KOPT-K1 (cell line): Measurements from ENCODE around the gene APOA5.

Experiments used
- H3K27ac ChIP-seq: fragments of 200-600 bp; sonication (generic); 2 replicates; pipeline ENCODE4 v1.5.1; 2016; ENCODE audit warnings: antibody characterized with exemption, mild to moderate bottlenecking, low read depth, low read length; ENCODE audit not compliant: poor library complexity, severe bottlenecking
- H3K36me3 ChIP-seq: fragments of 200-600 bp; sonication (generic); 2 replicates; pipeline ENCODE4 v1.5.1; 2017; ENCODE audit warnings: antibody characterized with exemption, mild to moderate bottlenecking, low read length, moderate library complexity; ENCODE audit not compliant: insufficient read depth
- H3K9me3 ChIP-seq: fragments of 200-600 bp; sonication (generic); 2 replicates; pipeline ENCODE4 v1.5.1; 2017; ENCODE audit warnings: antibody characterized with exemption, low read length, mild to moderate bottlenecking; ENCODE audit not compliant: insufficient read depth, poor library complexity, severe bottlenecking

Gene APOA5

DNA sequence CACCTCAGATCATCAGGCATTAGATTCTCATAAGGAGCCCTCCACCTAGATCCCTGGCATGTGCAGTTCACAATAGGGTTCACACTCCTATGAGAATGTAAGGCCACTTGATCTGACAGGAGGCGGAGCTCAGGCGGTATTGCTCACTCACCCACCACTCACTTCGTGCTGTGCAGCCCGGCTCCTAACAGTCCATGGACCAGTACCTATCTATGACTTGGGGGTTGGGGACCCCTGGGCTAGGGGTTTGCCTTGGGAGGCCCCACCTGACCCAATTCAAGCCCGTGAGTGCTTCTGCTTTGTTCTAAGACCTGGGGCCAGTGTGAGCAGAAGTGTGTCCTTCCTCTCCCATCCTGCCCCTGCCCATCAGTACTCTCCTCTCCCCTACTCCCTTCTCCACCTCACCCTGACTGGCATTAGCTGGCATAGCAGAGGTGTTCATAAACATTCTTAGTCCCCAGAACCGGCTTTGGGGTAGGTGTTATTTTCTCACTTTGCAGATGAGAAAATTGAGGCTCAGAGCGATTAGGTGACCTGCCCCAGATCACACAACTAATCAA is 40.2 kb upstream of the APOA5 start:
- no peaks in the 10 kb centered on the region for H3K9me3 ChIP-seq
- no peak overlapping the region for H3K27ac ChIP-seq
- no peaks in the 10 kb centered on the region for H3K36me3 ChIP-seq

DNA sequence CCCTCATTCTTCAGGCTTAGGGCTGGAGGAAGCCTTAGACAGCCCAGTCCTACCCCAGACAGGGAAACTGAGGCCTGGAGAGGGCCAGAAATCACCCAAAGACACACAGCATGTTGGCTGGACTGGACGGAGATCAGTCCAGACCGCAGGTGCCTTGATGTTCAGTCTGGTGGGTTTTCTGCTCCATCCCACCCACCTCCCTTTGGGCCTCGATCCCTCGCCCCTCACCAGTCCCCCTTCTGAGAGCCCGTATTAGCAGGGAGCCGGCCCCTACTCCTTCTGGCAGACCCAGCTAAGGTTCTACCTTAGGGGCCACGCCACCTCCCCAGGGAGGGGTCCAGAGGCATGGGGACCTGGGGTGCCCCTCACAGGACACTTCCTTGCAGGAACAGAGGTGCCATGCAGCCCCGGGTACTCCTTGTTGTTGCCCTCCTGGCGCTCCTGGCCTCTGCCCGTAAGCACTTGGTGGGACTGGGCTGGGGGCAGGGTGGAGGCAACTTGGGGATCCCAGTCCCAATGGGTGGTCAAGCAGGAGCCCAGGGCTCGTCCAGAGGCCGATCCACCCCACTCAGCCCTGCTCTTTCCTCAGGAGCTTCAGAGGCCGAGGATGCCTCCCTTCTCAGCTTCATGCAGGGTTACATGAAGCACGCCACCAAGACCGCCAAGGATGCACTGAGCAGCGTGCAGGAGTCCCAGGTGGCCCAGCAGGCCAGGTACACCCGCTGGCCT is 38.7 kb upstream of the APOA5 start:
- no peaks in the 10 kb centered on the region for H3K36me3 ChIP-seq
- no peak overlapping the region for H3K27ac ChIP-seq
- no peaks in the 10 kb centered on the region for H3K9me3 ChIP-seq

DNA sequence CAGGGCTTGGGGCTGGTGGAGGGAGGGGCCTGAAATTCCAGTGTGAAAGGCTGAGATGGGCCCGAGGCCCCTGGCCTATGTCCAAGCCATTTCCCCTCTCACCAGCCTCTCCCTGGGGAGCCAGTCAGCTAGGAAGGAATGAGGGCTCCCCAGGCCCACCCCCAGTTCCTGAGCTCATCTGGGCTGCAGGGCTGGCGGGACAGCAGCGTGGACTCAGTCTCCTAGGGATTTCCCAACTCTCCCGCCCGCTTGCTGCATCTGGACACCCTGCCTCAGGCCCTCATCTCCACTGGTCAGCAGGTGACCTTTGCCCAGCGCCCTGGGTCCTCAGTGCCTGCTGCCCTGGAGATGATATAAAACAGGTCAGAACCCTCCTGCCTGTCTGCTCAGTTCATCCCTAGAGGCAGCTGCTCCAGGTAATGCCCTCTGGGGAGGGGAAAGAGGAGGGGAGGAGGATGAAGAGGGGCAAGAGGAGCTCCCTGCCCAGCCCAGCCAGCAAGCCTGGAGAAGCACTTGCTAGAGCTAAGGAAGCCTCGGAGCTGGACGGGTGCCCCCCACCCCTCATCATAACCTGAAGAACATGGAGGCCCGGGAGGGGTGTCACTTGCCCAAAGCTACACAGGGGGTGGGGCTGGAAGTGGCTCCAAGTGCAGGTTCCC is 38.0 kb upstream of the APOA5 start, which contains the start of gene APOC3:
TSS of gene APOC3 (plus strand) at position 383 of the 659 bp plus-strand sequence. CDS start 676 bp downstream, outside the sequence.
- H3K9me3 ChIP-seq: no peaks in the 10 kb centered on the region
- H3K36me3 ChIP-seq: no peaks in the 10 kb centered on the region
- no peak within 1 kb of the TSS for H3K27ac ChIP-seq

DNA sequence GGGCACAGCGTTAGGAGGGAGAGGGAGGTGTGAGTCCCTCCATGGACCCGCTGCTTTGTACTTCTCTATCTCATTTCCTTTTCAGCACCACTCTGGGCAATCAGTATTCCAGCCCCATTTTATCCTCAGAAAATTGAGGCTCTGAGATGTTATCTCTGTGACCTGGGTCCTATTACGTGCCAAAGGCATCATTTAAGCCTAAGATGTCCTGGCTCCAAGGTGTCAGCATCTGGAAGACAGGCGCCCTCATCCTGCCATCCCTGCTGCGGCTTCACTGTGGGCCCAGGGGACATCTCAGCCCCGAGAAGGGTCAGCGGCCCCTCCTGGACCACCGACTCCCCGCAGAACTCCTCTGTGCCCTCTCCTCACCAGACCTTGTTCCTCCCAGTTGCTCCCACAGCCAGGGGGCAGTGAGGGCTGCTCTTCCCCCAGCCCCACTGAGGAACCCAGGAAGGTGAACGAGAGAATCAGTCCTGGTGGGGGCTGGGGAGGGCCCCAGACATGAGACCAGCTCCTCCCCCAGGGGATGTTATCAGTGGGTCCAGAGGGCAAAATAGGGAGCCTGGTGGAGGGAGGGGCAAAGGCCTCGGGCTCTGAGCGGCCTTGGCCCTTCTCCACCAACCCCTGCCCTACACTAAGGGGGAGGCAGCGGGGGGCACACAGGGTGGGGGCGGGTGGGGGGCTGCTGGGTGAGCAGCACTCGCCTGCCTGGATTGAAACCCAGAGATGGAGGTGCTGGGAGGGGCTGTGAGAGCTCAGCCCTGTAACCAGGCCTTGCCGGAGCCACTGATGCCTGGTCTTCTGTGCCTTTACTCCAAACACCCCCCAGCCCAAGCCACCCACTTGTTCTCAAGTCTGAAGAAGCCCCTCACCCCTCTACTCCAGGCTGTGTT is 37.2 kb upstream of the APOA5 start:
- H3K36me3 ChIP-seq: no peaks in the 10 kb centered on the region
- no peak overlapping the region for H3K27ac ChIP-seq
- no peaks in the 10 kb centered on the region for H3K9me3 ChIP-seq

DNA sequence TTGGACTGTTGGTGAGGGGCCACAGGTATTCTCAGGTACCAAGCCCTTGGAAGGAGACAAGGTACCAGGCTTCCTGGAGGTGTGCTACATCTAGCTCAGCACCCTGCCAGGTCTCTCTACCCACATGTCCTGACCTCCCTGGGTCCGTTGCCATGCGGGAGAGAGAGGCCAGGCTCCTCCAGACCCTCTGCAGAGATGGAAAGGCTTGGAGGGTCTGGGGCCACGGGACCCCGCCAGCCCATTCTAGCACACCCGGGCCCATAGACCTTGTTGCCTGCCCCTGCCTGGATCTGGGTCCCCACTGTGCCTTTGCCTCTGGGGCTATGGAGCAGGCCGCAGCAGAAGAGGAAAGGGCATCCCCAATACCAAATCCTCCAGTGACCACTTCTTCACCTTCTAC is 35.8 kb upstream of the APOA5 start:
- Histone ChIP-seq H3K27ac (no peak overlapping the region), H3K36me3 (no peaks in the 10 kb centered on the region)

DNA sequence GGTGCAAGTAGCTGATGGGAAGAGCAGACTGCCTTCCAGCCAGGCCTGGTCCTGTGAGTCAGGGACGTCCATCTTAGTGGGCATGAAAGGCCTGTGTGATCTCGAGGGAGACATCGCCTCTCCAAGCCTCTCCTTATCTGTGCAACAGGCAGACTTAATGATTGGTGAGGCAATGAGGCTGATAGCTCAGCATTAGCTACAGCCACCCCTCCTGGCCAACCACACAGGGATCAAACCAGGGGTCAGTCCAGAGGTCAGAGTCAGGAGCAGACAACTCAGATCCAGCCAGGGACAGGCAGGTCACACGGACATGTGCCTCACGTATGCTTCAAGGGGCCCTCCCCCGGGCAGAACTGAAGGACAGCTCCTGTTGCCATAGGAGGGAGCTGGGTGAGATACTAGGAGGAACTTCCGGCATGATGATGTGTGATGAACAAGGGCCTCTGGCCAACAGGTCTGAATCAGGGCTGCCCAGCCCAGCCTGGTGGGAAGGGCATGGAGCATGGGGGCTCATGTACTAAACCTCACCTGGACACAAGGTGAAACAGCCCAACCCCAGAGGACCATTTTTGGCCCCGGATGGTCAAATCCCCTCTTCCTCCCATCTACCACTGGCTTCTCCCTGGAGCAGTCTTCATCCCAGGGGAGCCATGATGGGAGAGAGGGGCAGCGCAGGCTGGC is 35.2 kb upstream of the APOA5 start:
- Histone ChIP-seq H3K27ac (no peak overlapping the region), H3K9me3 (no peaks in the 10 kb centered on the region), H3K36me3 (no peaks in the 10 kb centered on the region)

More for the DNA sequence above, 35.8 kb upstream of the APOA5 start:
- H3K9me3 ChIP-seq: no peaks in the 10 kb centered on the region

DNA sequence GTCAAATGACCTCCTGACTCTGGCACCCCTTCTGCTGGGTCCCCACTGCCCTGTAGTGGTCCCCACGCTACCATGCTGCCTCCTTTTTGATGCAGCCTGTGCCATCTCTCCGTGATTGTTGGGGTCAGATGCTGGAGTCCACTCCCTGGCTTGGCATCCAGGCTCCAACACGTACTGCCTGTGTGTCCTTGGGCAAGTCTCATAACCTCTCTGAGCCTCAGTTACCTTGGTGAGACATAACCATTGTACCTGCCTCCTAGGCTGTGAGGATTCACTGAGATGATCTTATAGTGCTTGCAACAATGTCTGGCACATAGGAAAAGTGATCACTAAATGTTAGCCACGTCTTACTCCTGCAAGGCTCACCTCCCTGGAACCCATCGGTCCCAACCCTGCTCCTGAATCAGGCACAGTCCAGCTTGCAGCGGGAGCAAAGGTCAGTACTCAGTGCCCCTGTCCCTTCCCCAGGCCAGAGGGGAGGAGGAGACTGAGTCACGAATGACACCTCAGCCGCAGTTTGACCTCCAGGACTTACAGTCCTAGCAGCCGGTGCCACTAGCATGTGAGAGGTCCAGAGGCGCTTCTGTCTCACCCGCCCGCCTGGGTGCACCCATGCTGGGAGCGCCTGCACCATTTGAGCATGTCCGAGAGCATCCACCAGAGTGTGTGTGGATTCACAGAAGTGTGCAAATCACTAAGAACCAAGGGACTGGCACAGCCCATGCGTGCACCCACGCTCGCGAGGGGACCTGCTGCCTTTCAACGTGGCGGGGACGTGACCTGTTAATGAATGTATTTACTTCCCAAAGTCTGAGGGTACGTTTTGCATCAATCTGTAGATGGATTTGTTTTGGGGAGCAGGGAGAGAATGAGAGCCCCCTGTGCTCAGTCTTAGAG is 34.4 kb upstream of the APOA5 start:
- no peak overlapping the region for H3K27ac ChIP-seq
- no peaks in the 10 kb centered on the region for H3K9me3 ChIP-seq
- no peaks in the 10 kb centered on the region for H3K36me3 ChIP-seq

DNA sequence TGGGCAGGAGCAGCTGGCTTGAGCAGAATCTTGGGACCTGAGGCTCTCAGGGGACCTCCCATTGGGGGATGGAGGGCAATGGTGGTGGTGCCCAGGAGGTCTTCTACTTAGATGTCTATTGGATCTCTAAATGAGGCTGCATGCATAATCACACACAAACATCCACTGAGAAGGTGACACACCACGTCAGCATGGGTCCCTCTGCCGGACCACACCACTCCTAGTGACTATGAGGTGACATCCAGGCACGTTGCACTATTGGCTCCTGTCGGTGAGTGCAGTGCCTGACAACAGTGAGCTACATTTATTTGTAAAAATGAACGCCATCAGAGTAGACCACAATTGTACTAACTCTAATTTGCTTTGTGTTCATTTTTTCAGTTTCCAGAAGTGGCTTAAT is 33.8 kb upstream of the APOA5 start:
- Histone ChIP-seq H3K27ac (no peak overlapping the region), H3K36me3 (no peaks in the 10 kb centered on the region), H3K9me3 (no peaks in the 10 kb centered on the region)

DNA sequence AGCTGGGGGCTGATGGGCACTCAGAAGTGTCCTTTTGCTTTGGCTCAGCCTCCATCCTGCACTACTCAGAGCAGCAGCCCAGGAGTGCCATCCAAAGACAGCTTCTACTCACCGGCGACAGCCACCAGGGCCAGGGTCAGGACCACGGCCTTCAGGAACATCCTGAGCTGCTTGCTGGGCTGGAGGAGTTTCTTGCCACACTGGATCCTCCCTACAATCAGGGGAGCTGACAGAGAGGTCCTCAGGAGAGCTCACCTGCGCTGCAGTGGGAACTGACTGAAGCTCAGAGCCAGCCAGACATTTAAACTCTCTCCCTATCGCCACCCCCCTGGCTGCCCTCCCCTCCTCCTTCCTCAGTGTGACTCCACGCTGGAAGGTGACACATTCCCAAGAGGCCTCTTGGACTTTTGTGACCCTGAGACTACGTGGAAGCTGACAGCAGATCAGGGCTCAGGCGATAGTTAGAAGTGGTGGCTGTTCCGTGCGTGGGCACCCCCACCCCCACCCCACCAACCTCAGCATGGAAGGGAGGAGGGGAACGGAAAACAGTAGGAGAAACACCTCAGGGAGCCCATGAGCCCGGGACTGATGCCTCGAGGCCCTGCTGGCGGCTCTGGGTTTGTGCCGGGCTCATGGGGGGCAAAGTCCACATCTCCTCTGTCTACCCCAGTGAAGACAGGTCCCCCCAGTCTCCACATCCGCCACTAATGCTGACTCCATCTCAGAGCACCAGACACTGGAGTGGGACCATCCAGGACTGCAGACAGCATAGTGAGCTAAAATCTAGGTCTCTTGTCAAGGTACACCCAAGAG is 31.6 kb upstream of the APOA5 start, which contains the start of gene APOA4:
TSS of gene APOA4 (minus strand) at position 274 of the 813 bp plus-strand sequence. CDS start at position 161, 113 bp downstream.
- H3K9me3 ChIP-seq: no peaks in the 10 kb centered on the region
- no peak within 1 kb of the TSS for H3K27ac ChIP-seq
- H3K36me3 ChIP-seq: no peaks in the 10 kb centered on the region

DNA sequence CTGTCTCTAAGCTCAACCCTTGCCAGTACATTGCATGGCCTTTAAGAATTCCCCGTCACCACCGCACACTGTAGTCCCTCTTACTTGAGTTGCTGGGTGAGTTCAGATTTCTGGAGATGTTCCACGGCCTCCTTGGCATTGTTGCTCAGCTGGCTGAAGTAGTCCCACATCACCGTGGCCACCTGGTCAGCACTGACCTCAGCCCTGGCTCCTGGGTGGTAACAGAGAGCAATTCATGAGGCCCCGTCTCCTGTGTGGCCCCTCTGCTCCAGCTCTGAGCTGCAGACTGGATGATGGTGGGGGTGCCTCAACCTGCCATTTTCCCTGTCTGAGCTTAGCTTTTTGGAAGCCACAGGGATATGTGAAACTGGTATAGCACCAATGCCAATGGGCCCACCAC is 30.9 kb upstream of the APOA5 start:
- H3K27ac ChIP-seq: no peak overlapping the region
- H3K36me3 ChIP-seq: no peaks in the 10 kb centered on the region
- no peaks in the 10 kb centered on the region for H3K9me3 ChIP-seq

DNA sequence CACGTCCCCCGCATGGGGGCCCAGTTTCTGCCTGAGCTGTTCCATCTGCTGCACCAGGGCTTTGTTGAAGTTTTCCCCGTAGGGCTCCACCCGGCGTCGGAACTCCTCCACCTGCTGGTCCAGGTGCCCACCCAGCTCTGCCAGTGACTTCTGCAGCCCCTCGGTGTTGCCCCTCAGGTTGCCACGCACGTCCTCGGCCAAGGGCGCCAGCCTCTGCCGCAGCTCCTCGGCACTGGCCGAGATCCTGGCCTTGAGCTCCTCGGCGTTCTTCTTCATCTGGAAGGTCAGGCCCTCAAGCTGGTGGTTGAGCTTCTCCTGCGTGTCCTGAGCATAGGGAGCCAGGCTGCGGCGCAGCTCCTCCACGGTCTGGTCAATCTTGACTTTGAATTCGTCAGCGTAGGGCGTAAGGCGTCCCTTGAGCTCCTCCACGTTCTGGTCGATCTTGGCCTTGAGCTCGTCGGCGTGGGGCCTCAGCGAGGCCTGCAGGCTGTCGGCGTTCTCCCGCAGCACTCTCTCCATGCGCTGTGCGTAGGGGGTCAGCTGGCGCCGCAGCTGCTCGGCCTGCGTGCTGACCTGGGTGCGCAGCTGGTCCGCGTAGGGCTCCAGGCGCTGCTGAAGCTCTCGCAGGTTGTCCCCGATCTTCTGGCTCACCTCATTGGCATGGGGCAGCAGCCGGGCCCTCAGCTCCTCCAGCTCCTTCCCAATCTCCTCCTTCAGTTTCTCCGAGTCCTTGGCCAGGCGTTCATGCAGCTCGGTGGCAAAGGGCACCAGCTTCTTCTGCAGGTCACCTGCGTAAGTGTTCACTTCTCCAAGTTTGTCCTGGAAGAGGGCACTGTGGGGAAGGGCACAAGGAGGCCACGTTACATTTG is 29.6 kb upstream of the APOA5 start:
- Histone ChIP-seq H3K36me3 (no peaks in the 10 kb centered on the region), H3K27ac (no peak overlapping the region), H3K9me3 (no peaks in the 10 kb centered on the region)

DNA sequence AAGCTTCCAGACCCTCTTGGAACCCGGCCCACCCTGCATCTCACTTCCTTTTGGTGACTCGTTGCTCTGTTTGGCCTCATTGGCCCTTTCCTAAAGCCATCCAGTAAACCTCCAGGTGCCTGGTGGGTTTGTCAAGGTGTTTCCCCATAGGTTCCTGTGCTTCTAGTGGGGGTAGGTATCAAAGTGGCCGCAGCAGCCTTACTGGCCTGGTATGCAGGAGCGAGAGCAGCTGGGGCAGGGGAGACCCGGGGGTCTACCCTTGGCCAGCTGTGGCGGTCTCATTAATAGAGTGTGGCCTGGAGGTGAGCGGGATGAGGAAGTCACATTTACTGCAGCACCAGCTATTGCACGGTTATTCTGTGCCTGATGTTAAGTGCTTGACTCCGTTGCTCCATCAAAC is 27.4 kb upstream of the APOA5 start:
- Histone ChIP-seq H3K9me3 (no peaks in the 10 kb centered on the region), H3K27ac (no peak overlapping the region), H3K36me3 (no peaks in the 10 kb centered on the region)
